Gastrocnemius medialis (tissue), 4 donors: ENCODE measurements around the gene CLDN20. TPM values are rescaled to one million over a fixed set of nuclear protein-coding genes. Genes with fewer than 3 reads are reported as not detected.
A peak's percentile ranks its signal among the peaks of the same experiment; 100 is the strongest.

Experiments used
- ATAC-seq, 2 donors: fragments of 150-250 bp; one replicate each; pipeline ENCODE4 v1.9.1; 2016
- DNase-seq, 2 donors: peaks; one replicate each; pipeline ENCODE4 v3.0.0-alpha.2; 2019
- H3K27ac ChIP-seq, 4 donors: fragments of 200-600 bp; sonication (generic); 1 replicate in 1 of 4; 2 replicates in 3 of 4; pipeline ENCODE4 v1.5.1; 2016 to 2018; ENCODE audit warnings: mild to moderate bottlenecking in 2 of 4, moderate library complexity in 1 of 4
- H3K27me3 ChIP-seq, 3 donors: fragments of 200-600 bp; sonication (generic) in 2 of 3; 1 replicate in 1 of 3; 2 replicates in 2 of 3; pipeline versions ENCODE4 v1.5.1 to v1.6.0; 2016 to 2019; ENCODE audit warnings: mild to moderate bottlenecking in 1 of 3, moderate library complexity in 1 of 3
- H3K36me3 ChIP-seq, 2 donors: fragments of 200-600 bp; sonication (generic) in 1 of 2; one replicate each; pipeline ENCODE4 v1.5.1; 2017 to 2018
- H3K4me1 ChIP-seq, 2 donors: fragments of 200-600 bp; sonication (generic) in 1 of 2; one replicate each; pipeline ENCODE4 v1.5.1; 2016 to 2017; ENCODE audit warnings: mild to moderate bottlenecking in 2 of 2
- H3K4me3 ChIP-seq, 4 donors: fragments of 200-600 bp; sonication (generic) in 3 of 4; 1 replicate in 1 of 4; 2 replicates in 3 of 4; pipeline ENCODE4 v1.5.1; 2016 to 2019; ENCODE audit warnings: mild to moderate bottlenecking in 2 of 4
- H3K9me3 ChIP-seq, 3 donors: fragments of 200-600 bp; sonication (generic) in 2 of 3; 1 replicate in 1 of 3; 2 replicates in 2 of 3; pipeline ENCODE4 v1.5.1; 2016 to 2019
- POLR2A ChIP-seq, 2 donors: fragments of 450-650 bp; IDR thresholded peaks; one replicate each; pipeline ENCODE4 v1.6.1; 2017; ENCODE audit warnings: antibody characterized with exemption in 2 of 2, mild to moderate bottlenecking in 2 of 2, moderate library complexity in 2 of 2
- in situ Hi-C, 4 donors: fragments of 200-750 bp; cut with MboI; loops; one replicate each; pipeline versions ENCODE4 v1.15.0 to v1.8.0; 2017; ENCODE audit warnings: low sequenced_read_pairs in 4 of 4
- intact Hi-C: fragments of 100-400 bp; cut with DNase I; formaldehyde crosslinking; loops from one replicate; pipeline ENCODE4 v1.15.1; 2023; ENCODE audit warnings: low total_unique reads
- total RNA-seq, 4 donors: library from RNA; depleted of rRNA; stranded (reverse); fragments of >200 nt; gene quantifications; one replicate each; pipeline versions ENCODE4 v1.1.0 to v1.2.3, GENCODE V29; 2016
- TF ChIP-seq, protein P1 (sequence below), 5 experiments: fragments of 450-650 bp in 3 of 5; fragments of 200-600 bp in 2 of 5; sonication (generic) in 2 of 5; IDR thresholded peaks in 4 of 5; conservative IDR thresholded peaks in 1 of 5; 1 replicate in 4 of 5; 2 replicates in 1 of 5; pipeline ENCODE4 v1.5.1; 2016 to 2019; ENCODE audit warnings: antibody characterized with exemption in 5 of 5, mild to moderate bottlenecking in 3 of 5, moderate library complexity in 3 of 5

Gene CLDN20
- total RNA-seq, 4 donors from 2014 or later = not detected

DNA sequence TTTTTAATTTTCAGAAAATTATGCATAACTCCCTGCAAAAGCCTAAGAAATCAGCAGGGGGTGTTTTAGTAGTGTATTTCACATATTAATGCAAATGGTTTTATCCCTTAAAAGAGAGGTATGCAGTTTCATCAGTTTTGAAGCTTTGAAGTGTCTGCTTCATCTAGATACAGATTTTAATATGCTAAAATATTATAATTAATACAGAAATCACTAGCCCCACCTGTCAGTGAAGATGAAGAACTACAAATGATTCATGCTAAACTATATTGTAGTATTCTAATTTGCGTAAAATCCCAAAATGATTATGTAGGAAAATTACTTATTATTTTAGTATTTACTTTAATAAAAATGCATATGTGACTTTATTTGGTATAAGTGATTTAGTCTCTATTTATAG lies 53.4 kb downstream of the CLDN20 start:
- intact Hi-C loops (loop anchor here (5.0 to 10.0 kb wide), 4 partner anchors 140 to 1928 kb away; partner anchors contain the start of gene ARID1B), in situ Hi-C loops (loop anchor here in 1 of 4 donors (25.0 kb wide), 1 partner anchor 1470 kb away; the partner anchor contains the start of gene ARID1B)
- ATAC-seq = no peak
- no peak for TF ChIP-seq POLR2A (IDR thresholded peaks at IDR 0.05)
- TF ChIP-seq, protein P1, sequence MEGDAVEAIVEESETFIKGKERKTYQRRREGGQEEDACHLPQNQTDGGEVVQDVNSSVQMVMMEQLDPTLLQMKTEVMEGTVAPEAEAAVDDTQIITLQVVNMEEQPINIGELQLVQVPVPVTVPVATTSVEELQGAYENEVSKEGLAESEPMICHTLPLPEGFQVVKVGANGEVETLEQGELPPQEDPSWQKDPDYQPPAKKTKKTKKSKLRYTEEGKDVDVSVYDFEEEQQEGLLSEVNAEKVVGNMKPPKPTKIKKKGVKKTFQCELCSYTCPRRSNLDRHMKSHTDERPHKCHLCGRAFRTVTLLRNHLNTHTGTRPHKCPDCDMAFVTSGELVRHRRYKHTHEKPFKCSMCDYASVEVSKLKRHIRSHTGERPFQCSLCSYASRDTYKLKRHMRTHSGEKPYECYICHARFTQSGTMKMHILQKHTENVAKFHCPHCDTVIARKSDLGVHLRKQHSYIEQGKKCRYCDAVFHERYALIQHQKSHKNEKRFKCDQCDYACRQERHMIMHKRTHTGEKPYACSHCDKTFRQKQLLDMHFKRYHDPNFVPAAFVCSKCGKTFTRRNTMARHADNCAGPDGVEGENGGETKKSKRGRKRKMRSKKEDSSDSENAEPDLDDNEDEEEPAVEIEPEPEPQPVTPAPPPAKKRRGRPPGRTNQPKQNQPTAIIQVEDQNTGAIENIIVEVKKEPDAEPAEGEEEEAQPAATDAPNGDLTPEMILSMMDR (IDR thresholded peaks at IDR 0.05 in 4 of 5, conservative IDR thresholded peaks at IDR 0.05 in 1 of 5) = peak in 1 of 5 experiments; percentile 34
- no peak for DNase-seq
- Histone ChIP-seq H3K9me3 (no peaks in the 10 kb centered on the region), H3K27me3 (no peaks in the 10 kb centered on the region), H3K27ac (no peak overlapping the region), H3K4me1 (peaks cover 3 to 11% of the 10 kb centered on the region in 2 donors), H3K36me3 (no peaks in the 10 kb centered on the region), H3K4me3 (no peak overlapping the region)

DNA sequence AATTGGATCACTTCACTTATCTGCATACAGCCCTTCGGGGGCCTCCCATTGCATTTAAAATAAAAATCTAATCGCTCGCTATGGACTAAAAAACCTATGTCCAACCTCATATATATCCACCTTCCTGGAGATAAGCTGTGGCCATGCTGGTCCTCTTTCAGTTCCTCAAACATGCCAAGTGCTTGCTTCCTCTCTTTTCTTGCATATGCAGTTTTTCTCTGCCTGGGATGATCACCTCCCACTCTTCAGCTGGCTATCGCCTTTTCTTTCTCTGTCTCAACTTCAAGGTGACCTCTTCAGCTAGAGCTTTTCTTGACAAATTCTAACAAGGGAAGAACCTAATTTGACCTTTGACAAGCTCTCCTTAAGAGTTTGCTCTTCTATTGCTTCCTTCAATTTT lies 56.1 kb downstream of the CLDN20 start:
- Histone ChIP-seq H3K36me3 (no peaks in the 10 kb centered on the region), H3K9me3 (no peaks in the 10 kb centered on the region), H3K4me3 (no peak overlapping the region), H3K27me3 (no peaks in the 10 kb centered on the region), H3K4me1 (peaks cover 3 to 5% of the 10 kb centered on the region in 2 donors), H3K27ac (no peak overlapping the region)
- intact Hi-C loops (loop anchor here (5.0 to 10.0 kb wide), 4 partner anchors 143 to 1925 kb away; partner anchors contain the start of gene ARID1B), in situ Hi-C loops (loop anchor here in 2 of 4 donors (10.0 to 25.0 kb wide), 2 partner anchors 205 to 1467 kb away; partner anchors contain the start of gene ARID1B (in 1 of the 2))
- TF ChIP-seq, protein P1 (IDR thresholded peaks at IDR 0.05 in 4 of 5, conservative IDR thresholded peaks at IDR 0.05 in 1 of 5) = no peak
- no peak for TF ChIP-seq POLR2A (IDR thresholded peaks at IDR 0.05)
- ATAC-seq (no peak), DNase-seq (no peak)

DNA sequence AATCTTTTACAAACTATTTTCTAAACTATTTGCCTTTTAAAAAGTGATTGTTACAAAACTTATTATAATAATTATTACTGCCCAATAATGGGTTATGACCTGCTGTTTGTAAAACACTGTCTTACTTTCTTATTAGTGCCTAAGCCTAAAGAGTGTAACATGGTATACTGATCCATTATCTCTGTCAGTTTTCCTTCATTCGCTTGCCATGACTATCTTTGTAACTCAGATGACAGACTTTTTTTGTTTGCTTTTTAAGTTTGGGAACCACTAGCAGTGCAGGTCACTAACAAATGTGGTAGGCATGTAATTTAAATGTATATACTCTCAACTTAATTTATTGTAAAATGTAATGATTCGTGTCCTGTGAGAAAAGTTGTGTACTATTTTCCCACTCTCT lies 60.4 kb downstream of the CLDN20 start:
- intact Hi-C loops = no loop called here
- Histone ChIP-seq H3K36me3 (no peaks in the 10 kb centered on the region), H3K9me3 (no peaks in the 10 kb centered on the region), H3K27me3 (no peaks in the 10 kb centered on the region), H3K27ac (no peak overlapping the region), H3K4me3 (no peak overlapping the region), H3K4me1 (peaks cover 0 to 3% of the 10 kb centered on the region in 2 donors)
- TF ChIP-seq, protein P1 (IDR thresholded peaks at IDR 0.05 in 4 of 5, conservative IDR thresholded peaks at IDR 0.05 in 1 of 5) = no peak
- TF ChIP-seq POLR2A (IDR thresholded peaks at IDR 0.05) = no peak
- in situ Hi-C loops = loop anchor here in 2 of 4 donors (10.0 to 25.0 kb wide), 2 partner anchors 201 to 1463 kb away; partner anchors contain the start of gene ARID1B (in 1 of the 2)
- DNase-seq (no peak), ATAC-seq (no peak)

DNA sequence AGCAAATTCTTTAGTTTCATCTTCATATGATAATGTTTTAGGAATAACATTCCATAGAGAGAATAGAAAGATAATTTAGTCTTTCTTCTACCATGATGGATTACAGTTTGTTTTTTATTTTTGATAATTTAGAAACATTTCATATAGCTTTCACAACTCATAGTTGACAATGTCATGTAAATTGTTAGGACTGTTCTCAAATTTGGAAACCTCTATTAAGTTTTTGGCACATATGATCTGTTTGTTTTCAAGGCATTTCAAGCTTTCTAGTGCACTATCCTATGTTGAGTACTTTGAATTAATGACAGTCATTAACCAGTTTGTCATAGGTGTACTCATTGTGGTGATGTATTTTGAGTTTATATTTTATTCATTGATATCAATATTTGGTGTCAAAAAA lies 61.2 kb downstream of the CLDN20 start:
- Histone ChIP-seq H3K36me3 (no peaks in the 10 kb centered on the region), H3K4me3 (no peak overlapping the region), H3K9me3 (no peaks in the 10 kb centered on the region), H3K27me3 (no peaks in the 10 kb centered on the region), H3K4me1 (peaks cover 0 to 3% of the 10 kb centered on the region in 2 donors), H3K27ac (no peak overlapping the region)
- ATAC-seq (no peak), DNase-seq (no peak)
- intact Hi-C loops = loop anchor here (5.0 kb wide), 1 partner anchor 1237 kb away; no protein-coding TSS in a partner anchor
- in situ Hi-C loops = loop anchor here (5.0 to 25.0 kb wide), 3 partner anchors 200 to 1462 kb away; partner anchors contain the start of gene ARID1B (in 1 of the 4)
- no peak for TF ChIP-seq POLR2A (IDR thresholded peaks at IDR 0.05)
- TF ChIP-seq, protein P1 (IDR thresholded peaks at IDR 0.05 in 4 of 5, conservative IDR thresholded peaks at IDR 0.05 in 1 of 5) = no peak
